ENCODE measurements around the gene DHRS13. TPM values are rescaled to one million over a fixed set of nuclear protein-coding genes. Genes with fewer than 3 reads are reported as not detected.

The DHRS13 gene
- polyA plus RNA-seq, 3 donors = 3.7 to 4.5 (median 3.8) TPM

GRCh38 chr17:28901866-28902818, 737 bp downstream of the DHRS13 start:
- Mint-ChIP-seq H3K4me1 (peaks cover 29% of the 10 kb centered on the region), H3K36me3 (peaks cover 21% of the 10 kb centered on the region in 2 donors), H3K27me3 (ENCODE audit: low read depth in 3 of 3) (peaks cover 1 to 10% (median 2%) of the 10 kb centered on the region in 3 donors), H3K27ac (peak overlapping the region; percentile 5 to 79 (median 61)), H3K4me3 (peak overlapping the region; percentile 90 to 96), H3K9me3 (peaks cover 0 to 2% (median 0%) of the 10 kb centered on the region in 7 donors)
- peaks cover 14 to 16% of the 10 kb centered on the region in 2 donors for H3K36me3 ChIP-seq (replicated peaks in 1 of 2; ENCODE audit: control insufficient read depth in 1 of 2, insufficient read depth in 2 of 2, low read length in 2 of 2)
- peaks cover 30% of the 10 kb centered on the region for H3K79me2 ChIP-seq (ENCODE audit: insufficient read depth, low read length)
- no peaks in the 10 kb centered on the region for H3K27me3 ChIP-seq (ENCODE audit: control insufficient read depth in 2 of 2, insufficient read depth in 2 of 2, low read length in 2 of 2)
- H3K9me3 ChIP-seq (replicated peaks in 1 of 2; ENCODE audit: control insufficient read depth in 1 of 2, insufficient read depth in 1 of 2, low read length in 2 of 2) = no peaks in the 10 kb centered on the region
- no peak for DNase-seq
- H3K4me2 ChIP-seq (replicated peaks; ENCODE audit: extremely low read depth, low read length, poor library complexity, severe bottlenecking) = peak overlapping the region; percentile 98
- TF ChIP-seq CTCF (IDR thresholded peaks at IDR 0.05) = no peak
- WGBS (ENCODE audit: insufficient coverage) = 2% methylated on average over 61 of the region's 62 CpGs
- peaks cover 26 to 36% of the 10 kb centered on the region in 2 donors for H3K4me1 ChIP-seq (ENCODE audit: control insufficient read depth in 1 of 2, insufficient read depth in 2 of 2, low read length in 2 of 2)
- peak overlapping the region in 1 of 2 donors; percentile 67 for H3K27ac ChIP-seq (ENCODE audit: low read depth in 1 of 2, low read length in 2 of 2)
- H2AFZ ChIP-seq (ENCODE audit: insufficient read depth, low read depth, low read length, poor library complexity, severe bottlenecking) = peak overlapping the region; percentile 97
- peak overlapping the region; percentile 53 to 88 (median 63) for H3K4me3 ChIP-seq (replicated peaks in 1 of 3; ENCODE audit: low read depth in 2 of 3, low read length in 3 of 3)
- peak overlapping the region; percentile 71 for H3K9ac ChIP-seq (ENCODE audit: insufficient read depth, low read length, poor library complexity, severe bottlenecking)
- intact Hi-C loops (cut with micrococcal nuclease) = loop anchor here (2.0 to 10.0 kb wide), 3 partner anchors 49 to 213 kb away; partner anchors contain the start of gene PHF12 (in 2 of the 2)
- H4K20me1 ChIP-seq (ENCODE audit: insufficient read depth, low read length) = peaks cover 21% of the 10 kb centered on the region

GRCh38 chr17:28900986-28901726, 1.7 kb downstream of the DHRS13 start:
- no peak for TF ChIP-seq CTCF (IDR thresholded peaks at IDR 0.05)
- H3K27me3 ChIP-seq (ENCODE audit: control insufficient read depth in 2 of 2, insufficient read depth in 2 of 2, low read length in 2 of 2) = no peaks in the 10 kb centered on the region
- H3K9me3 Mint-ChIP-seq = peaks cover 0 to 2% (median 0%) of the 10 kb centered on the region in 7 donors
- peaks cover 17% of the 10 kb centered on the region for H4K20me1 ChIP-seq (ENCODE audit: insufficient read depth, low read length)
- no peak for DNase-seq
- H2AFZ ChIP-seq (ENCODE audit: insufficient read depth, low read depth, low read length, poor library complexity, severe bottlenecking) = no peak overlapping the region
- peaks cover 36% of the 10 kb centered on the region for H3K4me1 Mint-ChIP-seq
- no peaks in the 10 kb centered on the region for H3K9me3 ChIP-seq (replicated peaks in 1 of 2; ENCODE audit: control insufficient read depth in 1 of 2, insufficient read depth in 1 of 2, low read length in 2 of 2)
- H3K27ac ChIP-seq (ENCODE audit: low read depth in 1 of 2, low read length in 2 of 2) = no peak overlapping the region
- H3K4me1 ChIP-seq (ENCODE audit: control insufficient read depth in 1 of 2, insufficient read depth in 2 of 2, low read length in 2 of 2) = peaks cover 31 to 45% of the 10 kb centered on the region in 2 donors
- H3K36me3 Mint-ChIP-seq = peaks cover 11% of the 10 kb centered on the region in 2 donors
- peak overlapping the region; percentile 98 for H3K4me2 ChIP-seq (replicated peaks; ENCODE audit: extremely low read depth, low read length, poor library complexity, severe bottlenecking)
- H3K36me3 ChIP-seq (replicated peaks in 1 of 2; ENCODE audit: control insufficient read depth in 1 of 2, insufficient read depth in 2 of 2, low read length in 2 of 2) = peaks cover 4 to 6% of the 10 kb centered on the region in 2 donors
- H3K4me3 Mint-ChIP-seq = no peak overlapping the region
- H3K27me3 Mint-ChIP-seq (ENCODE audit: low read depth in 3 of 3) = peaks cover 1 to 10% (median 2%) of the 10 kb centered on the region in 3 donors
- peak overlapping the region in 1 of 3 experiments; percentile 88 for H3K4me3 ChIP-seq (replicated peaks in 1 of 3; ENCODE audit: low read depth in 2 of 3, low read length in 3 of 3)
- intact Hi-C loops (cut with micrococcal nuclease) = loop anchor here (5.0 to 10.0 kb wide), 2 partner anchors 51 to 214 kb away; partner anchors contain the start of gene PHF12 (in 1 of the 2)
- 98% methylated on average over 22 of the region's 24 CpGs for WGBS (ENCODE audit: insufficient coverage)
- H3K79me2 ChIP-seq (ENCODE audit: insufficient read depth, low read length) = peaks cover 39% of the 10 kb centered on the region
- peak overlapping the region in 1 of 7 donors; percentile 72 for H3K27ac Mint-ChIP-seq
- H3K9ac ChIP-seq (ENCODE audit: insufficient read depth, low read length, poor library complexity, severe bottlenecking) = no peak overlapping the region
